H9 (cell line): ENCODE data around the gene TMPRSS2. TPM values are rescaled to one million over a fixed set of nuclear protein-coding genes. Genes with fewer than 3 reads are reported as not detected.

Source experiments
- DNase-seq: peaks from one replicate; pipeline ENCODE4 v3.0.0-alpha.2; 2017
- H2AFZ ChIP-seq: one replicate; pipeline ENCODE4 v1.6.1; 2013; ENCODE audit warnings: mild to moderate bottlenecking, low read length, control low read depth, moderate library complexity
- H2AK5ac ChIP-seq: 2 replicates; pipeline ENCODE4 v1.6.1; 2013; ENCODE audit warnings: low read length, control low read depth, mixed read lengths; ENCODE audit not compliant: insufficient read length
- H2BK120ac ChIP-seq: one replicate; pipeline ENCODE4 v1.6.1; 2013; ENCODE audit warnings: low read depth, mild to moderate bottlenecking, low read length, control low read depth, inconsistent platforms; ENCODE audit not compliant: poor library complexity, severe bottlenecking
- H2BK12ac ChIP-seq: 2 replicates; pipeline ENCODE4 v1.6.1; 2013; ENCODE audit warnings: low read length, control low read depth, mixed read lengths, low read depth; ENCODE audit not compliant: insufficient read length
- H2BK15ac ChIP-seq: 2 replicates; pipeline ENCODE4 v1.6.1; 2013; ENCODE audit warnings: low read depth, low read length, control low read depth
- H2BK20ac ChIP-seq: one replicate; pipeline ENCODE4 v1.6.1; 2013; ENCODE audit warnings: low read depth, mild to moderate bottlenecking, low read length, control low read depth, inconsistent platforms; ENCODE audit not compliant: poor library complexity, severe bottlenecking
- H2BK5ac ChIP-seq: 2 replicates; pipeline ENCODE4 v1.6.1; 2013; ENCODE audit warnings: low read length, control low read depth, mixed read lengths; ENCODE audit not compliant: insufficient read length
- H3K14ac ChIP-seq: 2 replicates; pipeline ENCODE4 v1.6.1; 2013; ENCODE audit warnings: low read length, control low read depth; ENCODE audit not compliant: insufficient read depth
- H3K18ac ChIP-seq: 2 replicates; pipeline ENCODE4 v1.6.1; 2013; ENCODE audit warnings: low read depth, mild to moderate bottlenecking, mixed read lengths, low read length, control low read depth; ENCODE audit not compliant: insufficient read length
- H3K23ac ChIP-seq: 2 replicates; pipeline ENCODE4 v1.6.1; 2013; ENCODE audit warnings: low read length, control low read depth, mixed read lengths, low read depth; ENCODE audit not compliant: insufficient read length
- H3K23me2 ChIP-seq: 2 replicates; pipeline ENCODE4 v1.6.1; 2013; ENCODE audit warnings: low read depth, mild to moderate bottlenecking, mixed read lengths, low read length, control low read depth; ENCODE audit not compliant: insufficient read length, poor library complexity, severe bottlenecking
- H3K27ac ChIP-seq: 2 replicates; pipeline ENCODE4 v1.5.1; 2013; ENCODE audit warnings: low read length, control low read depth, mixed read lengths, low read depth; ENCODE audit not compliant: insufficient read length
- H3K27me3 ChIP-seq: 2 replicates; pipeline ENCODE4 v1.6.1; 2013; ENCODE audit warnings: low read length, control low read depth, inconsistent platforms; ENCODE audit not compliant: insufficient read depth
- H3K4ac ChIP-seq: 2 replicates; pipeline ENCODE4 v1.6.1; 2013; ENCODE audit warnings: low read depth, mild to moderate bottlenecking, control low read depth, inconsistent platforms, low read length, moderate library complexity
- H3K4me1 ChIP-seq: 2 replicates; pipeline ENCODE4 v1.6.1; 2013; ENCODE audit warnings: low read length, control low read depth, inconsistent platforms; ENCODE audit not compliant: insufficient read depth
- H3K4me2 ChIP-seq: 2 replicates; pipeline ENCODE4 v1.6.1; 2013; ENCODE audit warnings: low read length, control low read depth, mixed read lengths; ENCODE audit not compliant: insufficient read length, insufficient read depth
- H3K56ac ChIP-seq: 2 replicates; pipeline ENCODE4 v1.6.1; 2013; ENCODE audit warnings: low read depth, mild to moderate bottlenecking, mixed read lengths, low read length, control low read depth; ENCODE audit not compliant: insufficient read length
- H3K79me1 ChIP-seq: 2 replicates; pipeline ENCODE4 v1.6.1; 2013; ENCODE audit warnings: low read depth, mild to moderate bottlenecking, moderate library complexity, low read length, control low read depth, inconsistent platforms; ENCODE audit not compliant: insufficient read depth, poor library complexity, severe bottlenecking
- H3K79me2 ChIP-seq: 2 replicates; pipeline ENCODE4 v1.6.1; 2013; ENCODE audit warnings: low read length, control low read depth, inconsistent platforms; ENCODE audit not compliant: insufficient read depth
- H3K9ac ChIP-seq: 2 replicates; pipeline ENCODE4 v1.6.1; 2013; ENCODE audit warnings: low read length, control low read depth, mixed read lengths; ENCODE audit not compliant: insufficient read length; ENCODE audit errors: extremely low read depth
- H3K9me3 ChIP-seq: one replicate; pipeline ENCODE4 v1.6.1; 2013; ENCODE audit warnings: low read depth, low read length, inconsistent platforms; ENCODE audit not compliant: control insufficient read depth
- H3T11ph ChIP-seq: one replicate; pipeline ENCODE4 v1.6.1; 2013; ENCODE audit warnings: mild to moderate bottlenecking, low read length, control low read depth, inconsistent platforms
- H4K20me1 ChIP-seq: one replicate; pipeline ENCODE4 v1.6.1; 2013; ENCODE audit not compliant: control insufficient read depth, insufficient read length, insufficient read depth
- H4K5ac ChIP-seq: 2 replicates; pipeline ENCODE4 v1.6.1; 2013; ENCODE audit warnings: low read depth, mild to moderate bottlenecking, mixed read lengths, low read length, control low read depth; ENCODE audit not compliant: insufficient read length
- H4K8ac ChIP-seq: replicated peaks from 2 replicates; pipeline ENCODE4 v1.6.1; 2013; ENCODE audit warnings: low read length, control low read depth, mixed read lengths, low read depth; ENCODE audit not compliant: insufficient read length
- H4K91ac ChIP-seq: 2 replicates; pipeline ENCODE4 v1.6.1; 2013; ENCODE audit warnings: low read depth, mild to moderate bottlenecking, moderate library complexity, mixed read lengths, low read length, control low read depth; ENCODE audit not compliant: insufficient read length
- H3K27ac Mint-ChIP-seq, 3 experiments: 2 replicates in 2 of 3; 3 replicates in 1 of 3; pipeline ENCODE4 v1.8.0; 2020 to 2021; ENCODE audit warnings: mixed read lengths in 3 of 3, mild to moderate bottlenecking in 1 of 3, moderate library complexity in 1 of 3
- H3K27me3 Mint-ChIP-seq: 2 replicates; pipeline ENCODE4 v1.8.0; 2021; ENCODE audit warnings: low read depth, mild to moderate bottlenecking, moderate library complexity, mixed read lengths
- H3K36me3 Mint-ChIP-seq, 3 experiments: 2 replicates in 2 of 3; 3 replicates in 1 of 3; pipeline ENCODE4 v1.8.0; 2020 to 2021; ENCODE audit warnings: low read depth in 3 of 3, mixed read lengths in 3 of 3; ENCODE audit not compliant: insufficient read depth in 1 of 3
- H3K4me1 Mint-ChIP-seq, 2 experiments: 2 replicates each; pipeline ENCODE4 v1.8.0; 2020; ENCODE audit warnings: mixed read lengths in 2 of 2
- H3K4me3 Mint-ChIP-seq, 2 experiments: 2 replicates in 1 of 2; 3 replicates in 1 of 2; pipeline ENCODE4 v1.8.0; 2020 to 2021; ENCODE audit warnings: mild to moderate bottlenecking in 2 of 2, mixed read lengths in 2 of 2, moderate library complexity in 1 of 2
- H3K9me3 Mint-ChIP-seq, 2 experiments: 2 replicates in 1 of 2; 3 replicates in 1 of 2; pipeline ENCODE4 v1.8.0; 2020; ENCODE audit warnings: mild to moderate bottlenecking in 2 of 2, mixed read lengths in 2 of 2, moderate library complexity in 1 of 2
- CTCF ChIP-seq: fragments of 200-600 bp; sonication (generic); conservative IDR thresholded peaks from 3 replicates; pipeline ENCODE4 v1.8.0; 2021; ENCODE audit warnings: antibody characterized with exemption, mild to moderate bottlenecking
- WGBS: extraction: QIAGEN DNeasy Blood & Tissue Kit; methylation state at CpG from one replicate; pipeline ENCODE4 v1.1.7; 2013; ENCODE audit warnings: missing lambda C conversion rate, low lambda C conversion rate, mixed read lengths; ENCODE audit not compliant: insufficient read length; ENCODE audit errors: extremely low coverage; 5-methylcytosine and 5-hydroxymethylcytosine counted together
- total RNA-seq: library from RNA; stranded (reverse); gene quantifications from 2 replicates; pipeline ENCODE4 v1.2.1, GENCODE V29; 2021

Gene TMPRSS2
- total RNA-seq, 1 experiment from 2014 or later: 12.1 TPM

GRCh38 chr21:41442481-41443186 lies 65.3 kb downstream of the TMPRSS2 start:
- Histone ChIP-seq H3K9me3 (no peaks in the 10 kb centered on the region), H3K4me1 (no peaks in the 10 kb centered on the region), H2BK15ac (no peak overlapping the region), H3K79me1 (no peaks in the 10 kb centered on the region), H3K27me3 (no peaks in the 10 kb centered on the region), H2BK120ac (no peak overlapping the region), H2BK5ac (no peak overlapping the region), H3K4ac (no peak overlapping the region), H3K14ac (no peak overlapping the region), H3K27ac (no peak overlapping the region), H4K8ac (no peak overlapping the region), H3K9ac (no peak overlapping the region), H3K23ac (no peak overlapping the region), H3K79me2 (no peaks in the 10 kb centered on the region), H2AFZ (no peak overlapping the region), H2BK12ac (no peak overlapping the region), H2BK20ac (no peak overlapping the region), H3K4me2 (no peak overlapping the region), H3K23me2 (no peaks in the 10 kb centered on the region), H2AK5ac (no peak overlapping the region), H4K20me1 (no peaks in the 10 kb centered on the region), H4K91ac (no peak overlapping the region), H4K5ac (no peak overlapping the region), H3K56ac (no peak overlapping the region), H3K18ac (no peak overlapping the region), H3T11ph (no peak overlapping the region)
- Mint-ChIP-seq H3K36me3 (peaks cover 0 to 5% (median 3%) of the 10 kb centered on the region in 3 experiments; a peak in 4 of 7 replicates), H3K27ac (no peak overlapping the region), H3K27me3 (no peaks in the 10 kb centered on the region; the same call in 1 of the 2 replicates), H3K4me3 (no peak overlapping the region), H3K9me3 (no peaks in the 10 kb centered on the region; a peak in 1 of 5 replicates), H3K4me1 (peaks cover 13 to 19% of the 10 kb centered on the region in 2 experiments)
- TF ChIP-seq CTCF: no peak
- no peak for DNase-seq
- WGBS: no CpG with 5 or more reads among the region's 2 CpGs
